OCI-LY7 (cell line): ENCODE results near the gene HSD17B14. TPM values are rescaled to one million over a fixed set of nuclear protein-coding genes. Genes with fewer than 3 reads are reported as not detected.
A peak's percentile ranks its signal among the peaks of the same experiment; 100 is the strongest.

Source experiments
- BruUV-seq: library from RNA; stranded (reverse); fragments of 400-500 nt; replicated peaks from 2 replicates; lab custom pipeline; 2021; lab: Mats Ljungman, UMichigan
- CTCF ChIA-PET: fragments of 300-600 bp; sonication (Branson Sonifier 250); formaldehyde crosslinking; loops from one replicate; lab custom pipeline; 2022; ENCODE audit warnings: antibody characterized with exemption; ENCODE audit not compliant: unreplicated experiment; lab: Charles Lee
- POLR2A ChIA-PET: fragments of 300-600 bp; sonication (Branson Sonifier 250); formaldehyde crosslinking; loops from one replicate; lab custom pipeline; 2022; ENCODE audit warnings: antibody characterized with exemption; lab: Charles Lee
- DNase-seq: peaks from one replicate; pipeline ENCODE4 v3.0.0-alpha.2; 2015; ENCODE audit warnings: low spot score
- H2AFZ ChIP-seq: fragments of 200-600 bp; sonication (generic), shearing (Covaris generic); 2 replicates; pipeline ENCODE4 v1.6.1; 2014; ENCODE audit warnings: mild to moderate bottlenecking, antibody characterized with exemption, low read length, moderate library complexity
- H3K27ac ChIP-seq: fragments of 200-600 bp; sonication (generic); 2 replicates; pipeline ENCODE4 v1.5.1; 2014; ENCODE audit warnings: mixed run types, low read depth, mild to moderate bottlenecking, moderate library complexity, low read length, inconsistent platforms; ENCODE audit not compliant: poor library complexity, severe bottlenecking
- H3K36me3 ChIP-seq: fragments of 200-600 bp; sonication (generic); 2 replicates; pipeline ENCODE4 v1.6.1; 2014; ENCODE audit warnings: mild to moderate bottlenecking, antibody characterized with exemption, low read length, moderate library complexity, mixed read lengths; ENCODE audit not compliant: insufficient read depth
- H3K4me1 ChIP-seq: fragments of 200-600 bp; sonication (generic); 2 replicates; pipeline ENCODE4 v1.5.1; 2014; ENCODE audit warnings: mild to moderate bottlenecking, low read length; ENCODE audit not compliant: insufficient read depth, poor library complexity, severe bottlenecking
- H3K4me2 ChIP-seq: fragments of 200-600 bp; sonication (generic); 2 replicates; pipeline ENCODE4 v1.6.1; 2014; ENCODE audit warnings: mild to moderate bottlenecking, low read length
- H3K4me3 ChIP-seq: fragments of 200-600 bp; sonication (generic); 2 replicates; pipeline ENCODE4 v1.5.1; 2014; ENCODE audit warnings: mild to moderate bottlenecking, low read depth, low read length; ENCODE audit not compliant: poor library complexity, severe bottlenecking
- H3K79me2 ChIP-seq: fragments of 200-600 bp; sonication (generic); 2 replicates; pipeline ENCODE4 v1.6.1; 2016; ENCODE audit warnings: low read depth, mild to moderate bottlenecking, low read length, moderate library complexity, mixed read lengths; ENCODE audit not compliant: insufficient read depth
- H3K9me2 ChIP-seq: fragments of 200-600 bp; sonication (generic); 2 replicates; pipeline ENCODE4 v1.6.1; 2016; ENCODE audit warnings: mild to moderate bottlenecking, low read length, mixed read lengths; ENCODE audit not compliant: insufficient read depth
- H3K9me3 ChIP-seq: fragments of 200-600 bp; sonication (generic); 2 replicates; pipeline ENCODE4 v1.6.1; 2014; ENCODE audit warnings: mild to moderate bottlenecking, mixed run types, low read length, mixed read lengths
- H4K20me1 ChIP-seq: fragments of 200-600 bp; sonication (generic); 2 replicates; pipeline ENCODE4 v1.6.1; 2014; ENCODE audit warnings: mild to moderate bottlenecking, antibody characterized with exemption, low read length, moderate library complexity, mixed read lengths; ENCODE audit not compliant: insufficient read depth
- CTCF ChIP-seq: fragments of 200-600 bp; sonication (generic); conservative IDR thresholded peaks from 2 replicates; pipeline ENCODE4 v1.5.1; 2014; ENCODE audit warnings: mild to moderate bottlenecking, antibody characterized with exemption, low read length, moderate library complexity, mixed read lengths
- EZH2phosphoT487 ChIP-seq: fragments of 200-600 bp; sonication (generic); IDR thresholded peaks from 2 replicates; pipeline ENCODE4 v1.6.1; 2018; ENCODE audit warnings: low read depth, borderline replicate concordance, mild to moderate bottlenecking, mixed run types, antibody characterized with exemption, low read length, moderate library complexity, mixed read lengths
- intact Hi-C: fragments of 100-400 bp; cut with micrococcal nuclease; formaldehyde crosslinking; loops from one replicate; pipeline ENCODE4 v1.10.0; 2022; ENCODE audit not compliant: unreplicated experiment
- total RNA-seq, 2 experiments: library from RNA; depleted of rRNA in 1 of 2; stranded (reverse); fragments of >200 nt in 1 of 2; shearing (Covaris generic) in 1 of 2; gene quantifications; 2 replicates each; pipeline ENCODE4 v1.2.3, GENCODE V29; 2014 to 2022

HSD17B14 gene
- total RNA-seq, 2 experiments from 2014 or later = 1.8 to 4.5 TPM

GRCh38 chr19:48806818-48807589 lies 29.3 kb downstream of the HSD17B14 start:
- H2AFZ ChIP-seq = no peak overlapping the region
- DNase-seq = peak; percentile 73

GRCh38 chr19:48806518-48806817 lies 29.8 kb downstream of the HSD17B14 start:
- Histone ChIP-seq H3K9me3 (no peaks in the 10 kb centered on the region), H2AFZ (no peak overlapping the region), H3K4me3 (no peak overlapping the region), H3K36me3 (peaks cover 7% of the 10 kb centered on the region; the same call in 1 of the 2 replicates), H3K27ac (no peak overlapping the region), H4K20me1 (no peaks in the 10 kb centered on the region), H3K4me2 (no peak overlapping the region), H3K4me1 (peaks cover 11% of the 10 kb centered on the region), H3K9me2 (no peaks in the 10 kb centered on the region), H3K79me2 (peaks cover 12% of the 10 kb centered on the region; the same call in 1 of the 2 replicates)
- DNase-seq = no peak
- intact Hi-C loops = no loop called here
- TF ChIP-seq CTCF (no peak), EZH2phosphoT487 (no peak)
- BruUV-seq = no TSS peak
- ChIA-PET POLR2A (no interaction called here), CTCF (no interaction called here)

More at GRCh38 chr19:48806818-48807589, 29.3 kb downstream of the HSD17B14 start:
- peaks cover 16% of the 10 kb centered on the region for H3K4me1 ChIP-seq
- no peaks in the 10 kb centered on the region for H4K20me1 ChIP-seq
- ChIA-PET POLR2A (interaction anchor here (0.5 kb wide), 1 partner anchor 9 kb away, joined by 3 read pairs; no protein-coding TSS in a partner anchor), CTCF (no interaction called here)
- H3K9me2 ChIP-seq = no peaks in the 10 kb centered on the region
- peaks cover 12% of the 10 kb centered on the region; the same call in 1 of the 2 replicates for H3K79me2 ChIP-seq
- H3K27ac ChIP-seq = no peak overlapping the region
- H3K9me3 ChIP-seq = no peaks in the 10 kb centered on the region
- peaks cover 7% of the 10 kb centered on the region; the same call in 1 of the 2 replicates for H3K36me3 ChIP-seq
- BruUV-seq = no TSS peak
- no peak for TF ChIP-seq EZH2phosphoT487
- TF ChIP-seq CTCF = no peak
- intact Hi-C loops = no loop called here
- H3K4me2 ChIP-seq = no peak overlapping the region
- H3K4me3 ChIP-seq = no peak overlapping the region

- no peak overlapping the region for H3K4me2 ChIP-seq
- POLR2A ChIA-PET = no interaction called here
- H3K9me2 ChIP-seq = no peaks in the 10 kb centered on the region
- no peak overlapping the region for H3K27ac ChIP-seq
- TF ChIP-seq CTCF (no peak), EZH2phosphoT487 (no peak)
- peaks cover 11% of the 10 kb centered on the region for H3K4me1 ChIP-seq
- H3K36me3 ChIP-seq = peaks cover 7% of the 10 kb centered on the region; the same call in 1 of the 2 replicates
- intact Hi-C loops = no loop called here
- BruUV-seq = no TSS peak
- H3K4me3 ChIP-seq = no peak overlapping the region
- H3K79me2 ChIP-seq = peaks cover 12% of the 10 kb centered on the region; the same call in 1 of the 2 replicates
- H3K9me3 ChIP-seq = no peaks in the 10 kb centered on the region
- no peak for DNase-seq
- no peaks in the 10 kb centered on the region for H4K20me1 ChIP-seq
- no peak overlapping the region for H2AFZ ChIP-seq
- CTCF ChIA-PET = no interaction called here
Observed at GRCh38 chr19:48805452-48805851, 30.8 kb downstream of the HSD17B14 start.
